Left lung (tissue), 10 donors: ENCODE measurements around the gene SIAH2. TPM values are rescaled to one million over a fixed set of nuclear protein-coding genes. Genes with fewer than 3 reads are reported as not detected.

Experiments
- ATAC-seq: fragments of 200-7000 bp; cut with Tn5 transposase; one replicate; pipeline ENCODE4 v1.9.1; 2020; ENCODE audit warnings: moderate library complexity
- DNase-seq, 4 donors: peaks; one replicate each; pipeline ENCODE4 v3.0.0-alpha.2; 2013 to 2020
- H3K27ac ChIP-seq, 2 donors: fragments of 200-600 bp; sonication (generic) in 1 of 2; one replicate each; pipeline versions ENCODE4 v1.5.0 to v1.8.0; 2020 to 2021
- H3K27me3 ChIP-seq, 2 donors: fragments of 200-600 bp; sonication (generic) in 1 of 2; one replicate each; pipeline versions ENCODE4 v1.5.0 to v1.8.0; 2020 to 2021
- H3K36me3 ChIP-seq, 2 donors: fragments of 200-600 bp; sonication (generic) in 1 of 2; one replicate each; pipeline versions ENCODE4 v1.5.0 to v1.8.0; 2020 to 2021
- H3K4me1 ChIP-seq, 2 donors: fragments of 200-600 bp; one replicate each; pipeline ENCODE4 v1.8.0; 2021
- H3K4me3 ChIP-seq, 2 donors: fragments of 200-600 bp; sonication (generic) in 1 of 2; one replicate each; pipeline versions ENCODE4 v1.5.0 to v1.8.0; 2020 to 2021; ENCODE audit warnings: mild to moderate bottlenecking in 1 of 2
- H3K9me3 ChIP-seq, 2 donors: fragments of 200-600 bp; sonication (generic) in 1 of 2; one replicate each; pipeline versions ENCODE4 v1.5.0 to v1.8.0; 2020 to 2021
- intact Hi-C, 2 donors: fragments of 100-400 bp; cut with DNase I; formaldehyde crosslinking; loops; one replicate each; pipeline versions ENCODE4 v1.11.2 to v1.14.2; 2022
- polyA plus RNA-seq, 6 donors: library from polyadenylated mRNA; unstranded; fragments of 120-200 nt; gene quantifications; one replicate each; pipeline ENCODE4 v1.2.1, GENCODE V29; 2013; ENCODE audit not compliant: insufficient read length in 6 of 6
- total RNA-seq, 2 donors: library from RNA; stranded (reverse); fragmentation: NEBNext Ultra II Directional; extraction: Animal tissue kit (Norgen Biotek cat#: 25700); gene quantifications; one replicate each; pipeline ENCODE4 v1.2.1, GENCODE V29; 2021
- TF ChIP-seq, protein P1 (sequence below), 2 donors: fragments of 200-600 bp; sonication (generic) in 1 of 2; IDR thresholded peaks; one replicate each; pipeline versions ENCODE4 v1.5.0 to v1.8.0; 2021; ENCODE audit warnings: antibody characterized with exemption in 2 of 2
- donor health status: DM: no; HTN: yes; CAD: no.
- donor health status: DM: no; HTN: no; CAD: no.

Gene SIAH2
- total and polyA plus RNA-seq, 8 donors = 19.1 to 22.9 (median 21.6) TPM

DNA sequence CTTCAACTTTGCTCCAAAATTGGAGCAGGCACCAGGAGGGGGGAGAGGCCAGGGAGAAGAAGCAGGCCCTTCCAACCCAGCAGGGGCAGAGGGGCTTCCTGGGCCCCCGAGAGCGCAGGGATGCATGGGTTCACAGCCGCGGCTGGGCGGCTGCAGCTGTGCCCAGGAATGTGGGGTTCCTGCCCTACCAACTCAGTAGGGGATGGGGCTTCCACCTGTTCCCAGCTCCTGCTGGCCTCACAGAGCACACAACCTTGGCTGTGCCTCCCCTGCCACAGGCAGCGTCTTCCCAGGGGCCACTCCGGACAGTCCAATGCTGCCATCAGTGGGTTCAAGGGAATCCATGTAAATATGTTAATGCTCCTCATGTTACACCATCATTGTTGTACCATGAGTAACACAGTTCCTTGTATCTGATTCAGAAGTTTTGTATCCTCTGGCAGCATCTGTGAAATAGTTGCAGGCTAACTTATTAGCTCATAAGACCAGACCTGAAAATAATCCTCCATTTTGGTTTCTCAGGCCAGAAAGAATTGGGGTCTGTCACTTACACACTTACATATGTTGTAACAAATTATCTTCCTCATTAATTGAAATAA is 12.1 kb upstream of the SIAH2 start:
- intact Hi-C loops = no loop called here
- no peak overlapping the region for H3K4me3 ChIP-seq
- no peak for ATAC-seq

DNA sequence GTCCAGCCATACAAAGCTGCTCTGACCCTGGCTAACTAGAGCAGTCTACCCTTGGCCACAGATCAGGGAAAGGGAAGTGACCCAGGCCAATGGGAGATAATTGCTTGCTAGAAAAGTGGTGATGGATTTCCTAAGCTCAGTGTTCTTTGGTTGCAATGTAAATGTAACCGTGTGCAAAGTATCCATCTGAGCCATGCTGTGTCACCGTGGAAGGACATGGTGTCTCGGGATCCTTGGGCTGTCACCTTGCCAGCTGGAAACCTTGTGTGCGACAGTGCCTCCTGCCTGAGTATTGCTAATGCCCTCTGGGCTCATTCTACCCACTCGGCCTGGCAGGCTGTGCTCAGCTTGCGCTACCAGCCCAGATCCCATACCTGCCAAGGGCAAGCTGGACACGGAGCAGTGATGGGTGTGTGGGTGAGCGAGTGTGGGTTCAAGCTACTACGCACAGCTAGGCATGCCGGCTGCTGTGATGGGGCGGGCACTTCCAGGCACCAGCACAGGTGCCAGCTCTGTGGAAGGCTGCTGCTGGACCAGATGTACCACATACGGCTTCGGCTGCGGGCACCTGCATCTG is 10.7 kb upstream of the SIAH2 start:
- no peak for DNase-seq
- TF ChIP-seq, protein P1, sequence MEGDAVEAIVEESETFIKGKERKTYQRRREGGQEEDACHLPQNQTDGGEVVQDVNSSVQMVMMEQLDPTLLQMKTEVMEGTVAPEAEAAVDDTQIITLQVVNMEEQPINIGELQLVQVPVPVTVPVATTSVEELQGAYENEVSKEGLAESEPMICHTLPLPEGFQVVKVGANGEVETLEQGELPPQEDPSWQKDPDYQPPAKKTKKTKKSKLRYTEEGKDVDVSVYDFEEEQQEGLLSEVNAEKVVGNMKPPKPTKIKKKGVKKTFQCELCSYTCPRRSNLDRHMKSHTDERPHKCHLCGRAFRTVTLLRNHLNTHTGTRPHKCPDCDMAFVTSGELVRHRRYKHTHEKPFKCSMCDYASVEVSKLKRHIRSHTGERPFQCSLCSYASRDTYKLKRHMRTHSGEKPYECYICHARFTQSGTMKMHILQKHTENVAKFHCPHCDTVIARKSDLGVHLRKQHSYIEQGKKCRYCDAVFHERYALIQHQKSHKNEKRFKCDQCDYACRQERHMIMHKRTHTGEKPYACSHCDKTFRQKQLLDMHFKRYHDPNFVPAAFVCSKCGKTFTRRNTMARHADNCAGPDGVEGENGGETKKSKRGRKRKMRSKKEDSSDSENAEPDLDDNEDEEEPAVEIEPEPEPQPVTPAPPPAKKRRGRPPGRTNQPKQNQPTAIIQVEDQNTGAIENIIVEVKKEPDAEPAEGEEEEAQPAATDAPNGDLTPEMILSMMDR (IDR thresholded peaks at IDR 0.05) = no peak

More for the DNA sequence above, 12.1 kb upstream of the SIAH2 start:
- DNase-seq = no peak
- no peaks in the 10 kb centered on the region for H3K9me3 ChIP-seq
- no peaks in the 10 kb centered on the region for H3K36me3 ChIP-seq
- TF ChIP-seq, protein P1 (IDR thresholded peaks at IDR 0.05) = no peak
- no peak overlapping the region for H3K27ac ChIP-seq
- no peaks in the 10 kb centered on the region for H3K27me3 ChIP-seq
- H3K4me1 ChIP-seq = no peaks in the 10 kb centered on the region

DNA sequence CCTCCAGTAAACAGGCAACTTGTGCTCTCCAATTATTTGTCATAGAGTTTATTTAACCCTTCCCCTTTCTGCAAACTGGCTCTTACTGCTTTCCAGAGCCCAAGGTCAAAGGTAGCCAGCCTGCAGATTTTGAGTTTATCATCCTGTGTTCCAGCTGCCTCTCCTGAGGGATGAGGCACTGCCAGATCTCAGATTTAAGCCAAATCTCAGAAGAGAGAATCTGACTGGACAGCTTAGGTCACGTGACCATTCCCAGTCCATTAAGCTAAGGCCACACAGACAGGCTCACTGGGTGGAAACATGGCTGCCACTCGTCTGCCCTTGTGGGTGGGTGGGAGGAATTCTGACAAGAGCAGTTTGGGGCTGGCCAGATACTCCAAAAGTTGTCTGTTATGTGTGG is 8.6 kb upstream of the SIAH2 start:
- H3K4me3 ChIP-seq = no peak overlapping the region
- TF ChIP-seq, protein P1 (IDR thresholded peaks at IDR 0.05) = no peak
- H3K36me3 ChIP-seq = no peaks in the 10 kb centered on the region
- intact Hi-C loops = no loop called here
- H3K27ac ChIP-seq = no peak overlapping the region
- ATAC-seq (no peak), DNase-seq (no peak)
- H3K4me1 ChIP-seq = no peaks in the 10 kb centered on the region
- H3K9me3 ChIP-seq = no peaks in the 10 kb centered on the region
- no peaks in the 10 kb centered on the region for H3K27me3 ChIP-seq

More for the DNA sequence above, 10.7 kb upstream of the SIAH2 start:
- Histone ChIP-seq H3K27ac (no peak overlapping the region), H3K4me1 (no peaks in the 10 kb centered on the region), H3K9me3 (no peaks in the 10 kb centered on the region), H3K36me3 (no peaks in the 10 kb centered on the region), H3K27me3 (no peaks in the 10 kb centered on the region), H3K4me3 (no peak overlapping the region)
- no peak for ATAC-seq
- intact Hi-C loops = no loop called here

DNA sequence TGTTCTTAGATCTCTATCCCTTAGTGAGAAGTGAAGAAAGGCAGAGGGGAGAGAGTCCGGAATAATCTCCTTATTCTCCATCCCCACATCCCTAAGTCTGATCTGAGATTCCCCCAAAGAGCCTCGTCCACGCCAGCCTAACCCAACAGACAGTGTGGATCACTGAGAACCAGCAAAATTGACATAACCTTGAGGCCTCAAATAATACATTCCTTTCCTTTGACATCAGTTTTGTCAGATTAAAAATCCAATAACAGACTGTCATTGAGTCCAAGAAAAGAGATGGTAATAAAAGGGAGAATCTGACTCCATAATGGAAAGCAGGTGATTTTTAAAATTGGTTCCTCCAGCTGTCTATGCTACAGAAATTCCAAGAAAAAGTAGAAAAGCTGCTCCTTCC is 7.7 kb upstream of the SIAH2 start:
- Histone ChIP-seq H3K36me3 (no peaks in the 10 kb centered on the region), H3K27me3 (no peaks in the 10 kb centered on the region), H3K9me3 (no peaks in the 10 kb centered on the region), H3K4me3 (no peak overlapping the region), H3K27ac (no peak overlapping the region), H3K4me1 (no peaks in the 10 kb centered on the region)
- no peak for DNase-seq
- no peak for ATAC-seq
- intact Hi-C loops = no loop called here
- TF ChIP-seq, protein P1 (IDR thresholded peaks at IDR 0.05) = no peak

DNA sequence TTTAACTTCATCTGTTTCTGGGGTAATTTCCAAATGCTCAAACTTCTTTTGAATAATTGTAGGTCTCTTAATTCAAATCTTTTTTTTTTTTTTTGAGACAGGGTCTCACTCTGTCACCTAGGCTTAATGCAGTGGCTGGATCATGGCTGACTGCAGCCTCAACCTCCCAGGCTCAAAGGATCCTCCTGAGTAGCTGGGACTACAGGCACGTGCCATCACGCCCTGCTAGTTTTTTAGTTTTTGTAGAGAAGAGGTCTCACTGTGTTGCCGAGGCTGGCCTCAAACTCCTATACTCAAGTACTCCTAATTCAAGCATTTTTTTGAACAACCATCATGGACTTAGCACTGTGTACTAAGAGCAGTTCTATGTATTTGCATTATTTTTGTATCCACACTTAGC is 3.8 kb upstream of the SIAH2 start:
- intact Hi-C loops = no loop called here
- ATAC-seq = no peak
- no peaks in the 10 kb centered on the region for H3K36me3 ChIP-seq

More for the DNA sequence above, 3.8 kb upstream of the SIAH2 start:
- Histone ChIP-seq H3K4me1 (peaks cover 0 to 9% of the 10 kb centered on the region in 2 donors), H3K9me3 (no peaks in the 10 kb centered on the region), H3K27me3 (no peaks in the 10 kb centered on the region), H3K27ac (no peak overlapping the region), H3K4me3 (no peak overlapping the region)
- DNase-seq = no peak
- TF ChIP-seq, protein P1 (IDR thresholded peaks at IDR 0.05) = no peak
